Naive thymus-derived CD4-positive, alpha-beta T cell (primary cell): ENCODE measurements around the gene SCD5. TPM values are rescaled to one million over a fixed set of nuclear protein-coding genes. Genes with fewer than 3 reads are reported as not detected.

Source experiments
- ATAC-seq: fragments of 150-1000 bp; cut with Tn5 transposase; 2 replicates; pipeline ENCODE4 v1.10.0; 2021; ENCODE audit warnings: mild to moderate bottlenecking, moderate library complexity
- CTCF ChIA-PET: fragments of 350-600 bp; sonication (Branson Sonifier 250); formaldehyde crosslinking; loops from one replicate; lab custom pipeline; 2021; ENCODE audit warnings: antibody characterized with exemption; lab: Charles Lee
- POLR2A ChIA-PET: fragments of 350-600 bp; sonication (Branson Sonifier 250); formaldehyde crosslinking; loops from one replicate; lab custom pipeline; 2021; ENCODE audit warnings: antibody characterized with exemption, inconsistent platforms; lab: Charles Lee
- DNase-seq, 9 donors: peaks; one replicate each; pipeline versions ENCODE4 v3.0.0 to v3.0.0-alpha.2; 2020 to 2022; ENCODE audit warnings: mixed read lengths in 1 of 9
- H3K27ac ChIP-seq: one replicate; pipeline ENCODE4 v1.7.0; 2013; ENCODE audit warnings: mild to moderate bottlenecking, low read depth, low read length, moderate library complexity
- H3K27me3 ChIP-seq, 2 donors: one replicate each; pipeline ENCODE4 v1.7.0; 2013; ENCODE audit warnings: low read length in 2 of 2, mild to moderate bottlenecking in 2 of 2, moderate library complexity in 2 of 2; ENCODE audit not compliant: control insufficient read depth in 2 of 2, insufficient read depth in 2 of 2
- H3K36me3 ChIP-seq, 3 experiments: 1 replicate in 2 of 3; 2 replicates in 1 of 3; pipeline ENCODE4 v1.7.0; 2013; ENCODE audit warnings: low read length in 3 of 3, mild to moderate bottlenecking in 3 of 3, moderate library complexity in 1 of 3; ENCODE audit not compliant: insufficient read depth in 3 of 3, control insufficient read depth in 2 of 3
- H3K4me1 ChIP-seq, 2 donors: one replicate each; pipeline ENCODE4 v1.7.0; 2013; ENCODE audit warnings: low read length in 2 of 2, mild to moderate bottlenecking in 2 of 2, moderate library complexity in 1 of 2; ENCODE audit not compliant: control insufficient read depth in 2 of 2, insufficient read depth in 2 of 2
- H3K4me3 ChIP-seq: 2 replicates; pipeline ENCODE4 v1.7.0; 2013; ENCODE audit warnings: mild to moderate bottlenecking, low read length
- H3K9me3 ChIP-seq, 3 experiments: 1 replicate in 2 of 3; 2 replicates in 1 of 3; pipeline ENCODE4 v1.7.0; 2013; ENCODE audit warnings: low read length in 3 of 3; ENCODE audit not compliant: control insufficient read depth in 2 of 3
- H3K27ac Mint-ChIP-seq, 9 donors: one replicate each; pipeline ENCODE4 v1.8.0; 2020 to 2022; ENCODE audit warnings: mixed read lengths in 9 of 9, mild to moderate bottlenecking in 8 of 9, moderate library complexity in 5 of 9, inconsistent platforms in 2 of 9
- H3K27me3 Mint-ChIP-seq, 5 donors: one replicate each; pipeline ENCODE4 v1.8.0; 2021 to 2022; ENCODE audit warnings: mixed read lengths in 5 of 5, mild to moderate bottlenecking in 1 of 5
- H3K36me3 Mint-ChIP-seq, 5 donors: one replicate each; pipeline ENCODE4 v1.8.0; 2020 to 2022; ENCODE audit warnings: mixed read lengths in 5 of 5, mild to moderate bottlenecking in 3 of 5, inconsistent platforms in 1 of 5
- H3K4me1 Mint-ChIP-seq, 7 donors: one replicate each; pipeline ENCODE4 v1.8.0; 2020 to 2022; ENCODE audit warnings: mixed read lengths in 7 of 7, mild to moderate bottlenecking in 3 of 7, inconsistent platforms in 1 of 7
- H3K4me3 Mint-ChIP-seq, 10 donors: one replicate each; pipeline ENCODE4 v1.8.0; 2020 to 2022; ENCODE audit warnings: mild to moderate bottlenecking in 10 of 10, mixed read lengths in 10 of 10, moderate library complexity in 6 of 10, inconsistent platforms in 2 of 10
- H3K9me3 Mint-ChIP-seq, 11 donors: one replicate each; pipeline ENCODE4 v1.8.0; 2020 to 2022; ENCODE audit warnings: mixed read lengths in 11 of 11, mild to moderate bottlenecking in 4 of 11, inconsistent platforms in 1 of 11, moderate library complexity in 1 of 11
- intact Hi-C, 2 donors: fragments of 100-400 bp; cut with micrococcal nuclease; formaldehyde crosslinking; loops; one replicate each; pipeline ENCODE4 v1.15.1; 2023
- polyA plus RNA-seq, 2 donors: library from polyadenylated mRNA; unstranded; fragments of 300-500 nt; fragmentation: Illumina TruSeq; gene quantifications; one replicate each; pipeline ENCODE4 v1.2.3, GENCODE V29; 2021
- total RNA-seq, 6 experiments: library from RNA in 5 of 6; stranded (reverse) in 5 of 6; gene quantifications; 1 replicate in 5 of 6; 2 replicates in 1 of 6; pipeline ENCODE4 v1.2.3 and lab custom pipeline; 2021 to 2026

Gene SCD5
- total and polyA plus RNA-seq, 7 experiments from 2014 or later, result 0.13 to 1.5 (median 0.44) TPM; not detected in 4

DNA sequence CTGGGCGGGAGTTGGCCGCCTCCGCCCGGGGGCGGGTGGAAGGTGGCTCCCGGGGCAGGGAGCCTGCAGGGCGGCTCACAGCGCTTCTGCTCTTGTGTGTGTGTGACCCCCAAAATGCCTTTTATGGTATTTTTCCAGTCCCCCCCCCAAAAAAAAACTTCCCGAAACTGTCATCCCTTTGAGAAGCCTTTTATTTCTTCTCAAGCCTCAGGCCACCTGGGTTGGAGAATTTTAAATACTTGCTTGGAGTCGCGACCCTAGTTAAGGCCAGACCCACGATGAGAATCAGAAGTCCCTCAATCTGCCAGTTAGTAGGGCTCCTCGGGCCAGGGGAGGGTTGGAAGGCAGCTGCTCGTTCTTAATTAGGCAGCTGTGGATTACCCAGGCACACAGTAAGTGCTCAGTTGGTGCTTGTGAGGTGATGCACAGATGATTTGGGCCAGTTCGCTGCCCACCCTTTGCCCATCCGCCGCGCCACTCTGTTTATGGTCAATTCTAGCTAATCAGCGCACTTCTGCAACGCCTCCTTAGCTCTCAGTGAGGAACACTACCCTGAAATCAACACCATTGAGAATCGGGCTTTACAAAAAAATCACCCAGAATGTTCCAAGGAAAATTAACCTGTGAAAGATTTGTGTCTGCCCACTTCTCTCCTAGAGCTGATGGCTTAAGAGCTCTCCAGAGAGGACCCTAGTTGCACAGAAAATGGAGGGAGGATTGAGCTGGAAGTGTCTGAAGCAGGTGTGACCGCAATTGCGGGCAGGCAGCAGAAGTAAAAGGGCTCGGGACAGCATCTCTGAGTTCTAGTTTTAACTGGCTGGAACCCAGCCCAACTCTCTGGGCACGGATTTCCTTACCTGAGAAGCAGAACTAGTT lies 648 bp upstream of the SCD5 start:
- no peak overlapping the region for H3K27ac ChIP-seq
- Mint-ChIP-seq H3K9me3 (peaks cover 0 to 6% (median 0%) of the 10 kb centered on the region in 11 donors), H3K4me3 (peak overlapping the region; percentile 71 to 92 (median 81)), H3K27ac (peak overlapping the region in 1 of 9 donors; percentile 23), H3K36me3 (no peaks in the 10 kb centered on the region), H3K27me3 (peaks cover 38 to 72% (median 53%) of the 10 kb centered on the region in 5 donors), H3K4me1 (peaks cover 13 to 25% (median 20%) of the 10 kb centered on the region in 7 donors)
- DNase-seq, result peak in 2 of 9 donors; percentile 4 to 8
- peaks cover 0 to 7% of the 10 kb centered on the region in 2 donors for H3K27me3 ChIP-seq
- peak; percentile 14 for ATAC-seq
- POLR2A ChIA-PET, result no interaction called here
- H3K4me3 ChIP-seq, result peak overlapping the region; percentile 50
- intact Hi-C loops, result no loop called here
- CTCF ChIA-PET, result no interaction called here
- no peaks in the 10 kb centered on the region for H3K36me3 ChIP-seq
- peaks cover 0 to 11% of the 10 kb centered on the region in 2 donors for H3K4me1 ChIP-seq
- H3K9me3 ChIP-seq, result no peaks in the 10 kb centered on the region

DNA sequence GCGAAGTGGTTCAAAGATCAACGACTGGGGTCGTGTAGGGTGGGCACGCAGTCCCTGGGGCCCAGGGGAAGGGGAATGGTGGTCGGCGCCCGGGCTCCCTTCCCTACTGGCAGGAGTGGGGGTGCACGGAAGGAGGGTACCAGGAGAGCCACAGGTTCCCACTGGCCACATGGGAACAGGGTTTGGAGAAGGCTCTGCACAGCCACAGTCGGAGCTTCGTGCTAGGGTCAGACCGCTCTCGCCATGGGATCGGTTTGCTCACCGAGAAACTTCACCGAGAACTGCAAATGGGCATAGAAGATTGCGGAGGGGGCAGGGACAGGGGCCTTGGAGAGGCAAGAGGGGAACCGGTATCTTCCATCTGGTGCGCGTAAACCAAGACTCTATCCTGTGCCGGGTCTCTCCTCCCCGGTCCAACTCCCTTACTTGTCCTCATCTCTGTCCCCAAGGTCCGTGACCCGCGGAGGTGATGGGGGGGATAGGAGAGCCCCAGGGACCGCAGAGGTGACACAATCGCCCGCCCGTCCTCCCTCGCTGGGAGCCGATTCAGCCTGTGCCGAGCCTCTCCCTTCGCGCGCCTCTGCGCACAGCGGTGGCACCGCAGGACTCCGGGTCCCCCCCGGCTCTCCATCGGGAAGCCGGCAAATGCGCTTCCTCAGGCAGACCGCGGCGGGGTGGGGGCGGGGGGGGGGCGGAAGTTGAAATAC lies 1.0 kb downstream of the SCD5 start:
- peak in 1 of 9 donors; percentile 38 for DNase-seq
- Histone ChIP-seq H3K4me1 (peaks cover 0 to 11% of the 10 kb centered on the region in 2 donors), H3K27me3 (peaks cover 0 to 7% of the 10 kb centered on the region in 2 donors), H3K27ac (no peak overlapping the region), H3K9me3 (no peaks in the 10 kb centered on the region), H3K36me3 (no peaks in the 10 kb centered on the region), H3K4me3 (no peak overlapping the region)
- Mint-ChIP-seq H3K27ac (no peak overlapping the region), H3K27me3 (peaks cover 38 to 82% (median 52%) of the 10 kb centered on the region in 5 donors), H3K4me3 (peak overlapping the region; percentile 57 to 92 (median 77)), H3K9me3 (peaks cover 0 to 5% (median 0%) of the 10 kb centered on the region in 11 donors), H3K36me3 (no peaks in the 10 kb centered on the region), H3K4me1 (peaks cover 13 to 25% (median 18%) of the 10 kb centered on the region in 7 donors)
- CTCF ChIA-PET, result no interaction called here
- POLR2A ChIA-PET, result no interaction called here
- no peak for ATAC-seq
- intact Hi-C loops, result no loop called here

DNA sequence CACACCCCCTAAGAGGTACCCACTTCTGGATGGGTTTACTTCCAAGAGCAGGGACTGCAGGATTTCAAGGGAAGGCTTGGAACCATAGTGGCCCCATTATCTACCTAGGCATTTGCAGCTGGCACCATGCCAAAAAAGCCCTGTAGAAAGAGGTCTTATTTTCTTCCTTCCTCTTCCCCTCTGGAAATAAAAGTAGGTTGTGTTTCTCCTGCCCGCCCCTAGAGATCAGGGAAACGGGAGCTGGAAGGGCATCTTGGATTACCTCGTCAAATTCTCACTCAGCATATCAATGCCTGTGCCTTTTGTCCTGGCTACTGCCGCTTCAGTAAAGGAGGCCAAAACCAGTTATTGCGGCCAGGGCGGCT lies 1.6 kb downstream of the SCD5 start:
- intact Hi-C loops, result no loop called here
- DNase-seq (no peak), ATAC-seq (no peak)
- no peak overlapping the region for H3K27ac Mint-ChIP-seq
- H3K27me3 Mint-ChIP-seq, result peaks cover 35 to 80% (median 46%) of the 10 kb centered on the region in 5 donors
- no peaks in the 10 kb centered on the region for H3K36me3 Mint-ChIP-seq
- Histone ChIP-seq H3K27ac (no peak overlapping the region), H3K4me3 (no peak overlapping the region), H3K4me1 (peaks cover 0 to 11% of the 10 kb centered on the region in 2 donors), H3K9me3 (no peaks in the 10 kb centered on the region), H3K36me3 (no peaks in the 10 kb centered on the region), H3K27me3 (peaks cover 0 to 7% of the 10 kb centered on the region in 2 donors)
- H3K4me1 Mint-ChIP-seq, result peaks cover 13 to 25% (median 17%) of the 10 kb centered on the region in 7 donors
- POLR2A ChIA-PET, result no interaction called here
- peaks cover 0 to 2% (median 0%) of the 10 kb centered on the region in 11 donors for H3K9me3 Mint-ChIP-seq
- CTCF ChIA-PET, result no interaction called here
- H3K4me3 Mint-ChIP-seq, result peak overlapping the region; percentile 57 to 92 (median 77)

DNA sequence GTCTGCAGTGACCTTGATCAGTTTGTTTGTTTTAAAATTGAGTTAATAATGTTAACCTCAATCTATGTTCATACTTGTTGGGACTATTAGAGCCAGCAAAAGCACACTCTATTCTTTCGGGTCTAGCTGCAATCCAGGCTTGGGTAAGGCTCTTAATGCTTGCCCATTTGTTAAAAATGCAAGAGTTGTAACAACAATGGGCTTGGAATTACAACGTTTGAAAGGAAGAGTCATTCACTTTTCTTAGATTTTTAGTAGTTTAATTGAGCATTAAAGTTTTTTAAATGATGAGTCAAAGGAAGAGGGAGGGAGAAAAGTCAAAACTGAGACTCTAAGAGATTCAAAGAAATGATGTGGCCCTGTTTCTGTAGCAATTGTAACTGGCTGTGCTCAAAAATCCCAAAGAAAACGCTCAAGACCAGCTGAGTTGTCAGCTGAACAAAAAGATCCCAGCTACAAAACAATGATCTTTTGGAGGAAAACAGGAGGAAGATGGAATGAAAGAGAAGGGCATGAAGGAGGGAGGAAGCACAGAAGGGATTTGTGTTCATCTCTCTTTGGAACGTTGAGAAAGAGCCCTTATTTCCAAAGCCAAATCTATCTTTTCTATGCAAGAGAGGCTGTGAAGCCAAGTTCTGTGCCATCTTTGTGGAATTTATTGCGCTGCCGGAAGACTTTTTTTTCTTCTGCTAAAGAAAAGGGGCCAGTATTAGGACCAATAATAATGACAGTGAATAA lies 5.5 kb downstream of the SCD5 start:
- Mint-ChIP-seq H3K27ac (no peak overlapping the region), H3K4me3 (no peak overlapping the region), H3K4me1 (peaks cover 5 to 14% (median 8%) of the 10 kb centered on the region in 7 donors), H3K36me3 (no peaks in the 10 kb centered on the region), H3K27me3 (peaks cover 17 to 48% (median 27%) of the 10 kb centered on the region in 5 donors), H3K9me3 (no peaks in the 10 kb centered on the region)
- ATAC-seq, result no peak
- intact Hi-C loops, result no loop called here
- peaks cover 0 to 5% of the 10 kb centered on the region in 2 donors for H3K4me1 ChIP-seq
- H3K9me3 ChIP-seq, result no peaks in the 10 kb centered on the region
- no peaks in the 10 kb centered on the region for H3K27me3 ChIP-seq
- CTCF ChIA-PET, result no interaction called here
- no peak for DNase-seq
- no peak overlapping the region for H3K27ac ChIP-seq
- POLR2A ChIA-PET, result no interaction called here
- H3K4me3 ChIP-seq, result no peak overlapping the region
- H3K36me3 ChIP-seq, result no peaks in the 10 kb centered on the region

DNA sequence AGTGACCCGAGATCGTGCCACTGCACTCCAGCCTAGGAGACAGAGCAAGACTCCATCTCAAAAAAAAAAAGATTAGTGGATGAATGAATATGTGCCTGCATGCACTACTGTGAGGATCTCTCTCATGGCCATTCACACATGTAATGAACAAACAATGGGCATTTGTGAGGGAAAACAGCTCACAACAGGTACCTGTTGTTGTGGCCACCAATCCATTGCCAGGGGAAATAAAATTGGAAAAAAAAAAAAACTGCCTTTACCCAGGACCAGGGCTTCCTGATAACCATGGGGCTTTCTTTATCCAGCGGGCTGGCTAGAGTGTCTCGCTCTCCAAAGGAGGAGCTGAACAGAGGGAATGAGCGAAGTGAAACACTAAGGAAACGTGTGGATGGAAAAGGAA lies 7.4 kb downstream of the SCD5 start:
- no peak overlapping the region for H3K27ac ChIP-seq
- H3K4me1 Mint-ChIP-seq, result no peaks in the 10 kb centered on the region
- H3K36me3 ChIP-seq, result no peaks in the 10 kb centered on the region
- no peak for DNase-seq
- no peaks in the 10 kb centered on the region for H3K9me3 ChIP-seq
- no peak overlapping the region for H3K4me3 ChIP-seq
- no peak overlapping the region for H3K27ac Mint-ChIP-seq
- CTCF ChIA-PET, result no interaction called here
- no peaks in the 10 kb centered on the region for H3K27me3 ChIP-seq
- no peak for ATAC-seq
- no peaks in the 10 kb centered on the region for H3K4me1 ChIP-seq
- no peaks in the 10 kb centered on the region for H3K9me3 Mint-ChIP-seq
- POLR2A ChIA-PET, result no interaction called here
- H3K27me3 Mint-ChIP-seq, result peaks cover 2 to 38% (median 20%) of the 10 kb centered on the region in 5 donors
- intact Hi-C loops, result no loop called here
- peak overlapping the region in 1 of 10 donors; percentile 8 for H3K4me3 Mint-ChIP-seq
- H3K36me3 Mint-ChIP-seq, result no peaks in the 10 kb centered on the region

DNA sequence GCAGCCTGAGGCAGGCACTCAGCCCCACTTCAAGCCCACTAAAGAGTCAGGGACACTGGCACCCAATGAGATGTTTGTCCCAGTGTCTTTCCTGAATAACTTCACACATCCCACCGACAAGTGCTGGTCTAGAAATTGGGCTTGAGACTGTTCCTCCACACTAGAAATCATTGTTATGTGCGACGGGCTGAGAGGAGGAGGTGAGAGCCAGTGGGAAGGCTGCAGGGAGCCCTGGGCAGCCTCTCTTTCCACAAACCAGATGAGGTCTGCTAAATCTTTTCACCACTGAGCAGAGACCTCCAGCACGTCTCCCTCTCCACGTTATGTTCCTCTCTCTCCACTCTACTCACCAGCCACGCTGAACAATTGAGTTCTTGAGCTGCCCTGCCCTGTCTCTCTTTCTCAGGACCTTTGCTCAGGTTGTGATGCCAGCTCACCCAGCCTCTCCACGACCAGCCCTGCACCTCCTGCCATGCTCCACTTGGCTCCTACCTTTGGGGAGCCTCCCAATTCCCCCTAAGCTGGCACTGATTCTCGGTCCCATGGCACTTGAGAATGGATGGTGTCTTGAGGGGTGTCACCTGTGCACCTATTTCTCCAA lies 8.4 kb downstream of the SCD5 start:
- POLR2A ChIA-PET, result no interaction called here
- H3K4me3 Mint-ChIP-seq, result no peak overlapping the region

More for the DNA sequence above, 8.4 kb downstream of the SCD5 start:
- Mint-ChIP-seq H3K27me3 (peaks cover 0 to 37% (median 15%) of the 10 kb centered on the region in 5 donors), H3K4me1 (no peaks in the 10 kb centered on the region), H3K27ac (no peak overlapping the region), H3K9me3 (no peaks in the 10 kb centered on the region), H3K36me3 (no peaks in the 10 kb centered on the region)
- Histone ChIP-seq H3K36me3 (no peaks in the 10 kb centered on the region), H3K9me3 (no peaks in the 10 kb centered on the region), H3K4me3 (no peak overlapping the region), H3K4me1 (no peaks in the 10 kb centered on the region), H3K27ac (no peak overlapping the region), H3K27me3 (no peaks in the 10 kb centered on the region)
- CTCF ChIA-PET, result no interaction called here
- ATAC-seq (no peak), DNase-seq (no peak)
- intact Hi-C loops, result no loop called here
